ENCODE results near the gene PDGFB. TPM values are rescaled to one million over a fixed set of nuclear protein-coding genes. Genes with fewer than 3 reads are reported as not detected.
"Not testable (repeated sequence)": the region's sequence is repeated elsewhere in the genome, so short reads cannot be mapped to it uniquely, and the experiment has no call there.

The PDGFB gene
- total RNA-seq, 1 donor from 2014 or later = 27.3 TPM

DNA sequence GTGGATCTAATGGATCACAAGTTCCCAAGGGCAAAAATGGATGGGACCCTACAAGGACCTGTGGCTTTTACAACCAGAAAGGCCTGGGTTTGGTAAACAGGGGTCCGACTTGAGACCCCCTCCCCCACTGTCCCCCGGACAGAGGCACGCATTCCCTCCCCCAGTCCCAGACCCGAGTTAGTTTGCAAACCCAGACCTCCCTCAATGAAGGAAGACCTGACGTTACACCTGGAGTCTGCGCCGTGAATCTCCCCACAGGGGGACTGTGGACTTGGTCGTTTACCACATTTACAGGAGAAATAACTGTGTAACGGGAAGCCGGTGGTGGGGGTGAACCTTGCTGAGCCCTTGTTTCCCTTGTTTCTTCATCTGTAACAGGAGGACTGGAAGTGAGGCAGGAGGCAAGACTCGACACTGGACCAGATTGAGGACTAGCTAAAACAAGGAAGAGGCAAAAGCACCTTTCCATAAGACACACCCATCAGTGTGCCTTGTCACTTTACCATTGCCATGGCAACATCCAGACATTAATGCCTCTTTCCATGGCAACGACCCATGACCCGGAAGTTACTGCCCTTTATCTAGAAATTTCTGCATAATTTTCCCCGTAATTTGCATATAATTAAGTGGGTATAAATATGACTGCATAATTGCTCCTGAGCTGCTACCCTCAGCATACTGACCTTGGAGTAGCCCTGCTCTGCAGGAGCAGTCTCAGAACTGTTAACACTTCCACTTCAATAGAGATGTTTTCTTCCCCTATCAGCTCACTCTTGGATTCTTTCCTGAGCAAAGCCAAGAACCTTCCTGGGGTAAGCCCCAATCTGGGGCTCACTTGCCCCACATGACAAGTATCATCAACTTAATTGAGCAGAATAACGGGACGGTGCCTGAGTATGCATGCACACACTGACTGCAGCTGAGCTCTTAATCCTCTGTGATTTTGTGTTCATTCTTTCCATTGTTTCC is 25.4 kb downstream of the PDGFB start:
- Histone ChIP-seq H3K4me1 (ENCODE audit: insufficient read depth, low read length) (peaks cover 8% of the 10 kb centered on the region), H3K27ac (ENCODE audit: low read depth, low read length) (no peak overlapping the region), H3K4me3 (ENCODE audit: insufficient read depth, low read depth, low read length) (no peak overlapping the region), H3K79me2 (ENCODE audit: insufficient read depth, low read length) (no peaks in the 10 kb centered on the region), H3K36me3 (ENCODE audit: insufficient read depth, low read length) (no peaks in the 10 kb centered on the region), H2AFZ (ENCODE audit: low read depth, low read length) (no peak overlapping the region), H3K4me2 (ENCODE audit: low read length) (no peak overlapping the region), H3K27me3 (ENCODE audit: insufficient read depth, low read length) (no peaks in the 10 kb centered on the region), H3K9me3 (ENCODE audit: insufficient read depth, low read depth, low read length) (no peaks in the 10 kb centered on the region), H4K20me1 (ENCODE audit: insufficient read depth, low read length) (no peaks in the 10 kb centered on the region), H3K9ac (ENCODE audit: low read length) (no peak overlapping the region)
- DNase-seq (ENCODE audit: low read depth) = no peak
- no peak overlapping the region for H3K27ac Mint-ChIP-seq (ENCODE audit: unreplicated experiment)
- FAIRE-seq = no peak
- no peak overlapping the region for H3K4me3 Mint-ChIP-seq (ENCODE audit: unreplicated experiment)
- H3K9me3 Mint-ChIP-seq (ENCODE audit: unreplicated experiment) = peaks cover 2% of the 10 kb centered on the region
- no peak for TF ChIP-seq EZH2 (IDR thresholded peaks at IDR 0.05; ENCODE audit: insufficient read depth, low read length)
- no peak for TF ChIP-seq CTCF (IDR thresholded peaks at IDR 0.05; ENCODE audit: insufficient read depth, low read depth, low read length)
- peaks cover 2% of the 10 kb centered on the region for H3K27me3 Mint-ChIP-seq (ENCODE audit: low read depth, unreplicated experiment)
- peaks cover 6% of the 10 kb centered on the region for H3K4me1 Mint-ChIP-seq (ENCODE audit: low read depth, unreplicated experiment)
- peaks cover 8% of the 10 kb centered on the region for H3K36me3 Mint-ChIP-seq (ENCODE audit: low read depth, unreplicated experiment)

- H3K79me2 ChIP-seq (ENCODE audit: insufficient read depth, low read length); H3K27ac Mint-ChIP-seq (ENCODE audit: unreplicated experiment); H3K27me3 Mint-ChIP-seq (ENCODE audit: low read depth, unreplicated experiment); H3K4me3 ChIP-seq (ENCODE audit: insufficient read depth, low read depth, low read length); FAIRE-seq; H3K9me3 ChIP-seq (ENCODE audit: insufficient read depth, low read depth, low read length); H3K4me3 Mint-ChIP-seq (ENCODE audit: unreplicated experiment); H3K9me3 Mint-ChIP-seq (ENCODE audit: unreplicated experiment); H3K27ac ChIP-seq (ENCODE audit: low read depth, low read length); H4K20me1 ChIP-seq (ENCODE audit: insufficient read depth, low read length); H3K36me3 ChIP-seq (ENCODE audit: insufficient read depth, low read length); H3K27me3 ChIP-seq (ENCODE audit: insufficient read depth, low read length); DNase-seq (ENCODE audit: low read depth); H3K36me3 Mint-ChIP-seq (ENCODE audit: low read depth, unreplicated experiment); H3K9ac ChIP-seq (ENCODE audit: low read length); H3K4me2 ChIP-seq (ENCODE audit: low read length); H2AFZ ChIP-seq (ENCODE audit: low read depth, low read length): not testable (repeated sequence)
- peaks cover 14% of the 10 kb centered on the region for H3K4me1 ChIP-seq (ENCODE audit: insufficient read depth, low read length)
- peaks cover 12% of the 10 kb centered on the region for H3K4me1 Mint-ChIP-seq (ENCODE audit: low read depth, unreplicated experiment)
These were observed 26.4 kb downstream of the PDGFB start for GRCh38 chr22:39218432-39218831.

DNA sequence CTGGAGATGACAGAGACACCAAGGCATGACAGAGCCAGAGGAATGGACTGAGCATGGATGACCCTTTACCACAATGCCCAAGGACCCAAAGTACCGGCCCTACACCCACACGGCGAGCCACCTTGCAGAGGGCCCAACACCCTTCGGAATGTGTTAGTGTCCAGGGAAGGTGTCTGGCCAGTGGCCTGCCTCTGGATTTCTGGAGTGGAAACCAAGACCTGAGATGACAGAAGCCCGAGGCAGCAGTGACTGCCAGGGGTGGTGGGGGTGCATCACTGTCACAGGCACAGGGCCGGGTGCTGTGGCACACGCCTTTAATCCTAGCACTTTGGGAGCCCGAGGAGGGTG is 28.7 kb downstream of the PDGFB start:
- H3K9me3 ChIP-seq (ENCODE audit: insufficient read depth, low read depth, low read length) = no peaks in the 10 kb centered on the region
- Mint-ChIP-seq H3K36me3 (ENCODE audit: low read depth, unreplicated experiment) (no peaks in the 10 kb centered on the region), H3K4me3 (ENCODE audit: unreplicated experiment) (no peak overlapping the region), H3K27ac (ENCODE audit: unreplicated experiment) (no peak overlapping the region), H3K4me1 (ENCODE audit: low read depth, unreplicated experiment) (peaks cover 20% of the 10 kb centered on the region), H3K27me3 (ENCODE audit: low read depth, unreplicated experiment) (peaks cover 2% of the 10 kb centered on the region), H3K9me3 (ENCODE audit: unreplicated experiment) (peaks cover 2% of the 10 kb centered on the region)
- DNase-seq (ENCODE audit: low read depth) (no peak), FAIRE-seq (no peak)
- peaks cover 22% of the 10 kb centered on the region for H3K4me1 ChIP-seq (ENCODE audit: insufficient read depth, low read length)
- no peak for TF ChIP-seq EZH2 (IDR thresholded peaks at IDR 0.05; ENCODE audit: insufficient read depth, low read length)
- no peak for TF ChIP-seq CTCF (IDR thresholded peaks at IDR 0.05; ENCODE audit: insufficient read depth, low read depth, low read length)
- no peak overlapping the region for H2AFZ ChIP-seq (ENCODE audit: low read depth, low read length)
- H3K4me3 ChIP-seq (ENCODE audit: insufficient read depth, low read depth, low read length) = no peak overlapping the region
- no peak overlapping the region for H3K4me2 ChIP-seq (ENCODE audit: low read length)
- no peak overlapping the region for H3K27ac ChIP-seq (ENCODE audit: low read depth, low read length)
- no peaks in the 10 kb centered on the region for H3K79me2 ChIP-seq (ENCODE audit: insufficient read depth, low read length)
- no peaks in the 10 kb centered on the region for H4K20me1 ChIP-seq (ENCODE audit: insufficient read depth, low read length)
- H3K36me3 ChIP-seq (ENCODE audit: insufficient read depth, low read length) = no peaks in the 10 kb centered on the region
- H3K9ac ChIP-seq (ENCODE audit: low read length) = no peak overlapping the region
- H3K27me3 ChIP-seq (ENCODE audit: insufficient read depth, low read length) = no peaks in the 10 kb centered on the region
